ENCODE measurements around the gene C6orf62. TPM values are rescaled to one million over a fixed set of nuclear protein-coding genes. Genes with fewer than 3 reads are reported as not detected.
A peak's percentile ranks its signal among the peaks of the same experiment; 100 is the strongest.
"Not testable (repeated sequence)": the region's sequence is repeated elsewhere in the genome, so short reads cannot be mapped to it uniquely, and the experiment has no call there.

C6orf62 gene
- total RNA-seq, 1 donor from 2014 or later: 120 TPM

- H3K36me3 ChIP-seq: peaks cover 30% of the 10 kb centered on the region
- ATAC-seq (peak; percentile 64), DNase-seq (peak; percentile 88)
- peak overlapping the region; percentile 100 for H3K27ac ChIP-seq
- intact Hi-C loops (cut with DNase I): no loop called here
- H3K9me3 ChIP-seq: no peaks in the 10 kb centered on the region
- H3K27me3 ChIP-seq: no peaks in the 10 kb centered on the region
- TF ChIP-seq, protein P1, sequence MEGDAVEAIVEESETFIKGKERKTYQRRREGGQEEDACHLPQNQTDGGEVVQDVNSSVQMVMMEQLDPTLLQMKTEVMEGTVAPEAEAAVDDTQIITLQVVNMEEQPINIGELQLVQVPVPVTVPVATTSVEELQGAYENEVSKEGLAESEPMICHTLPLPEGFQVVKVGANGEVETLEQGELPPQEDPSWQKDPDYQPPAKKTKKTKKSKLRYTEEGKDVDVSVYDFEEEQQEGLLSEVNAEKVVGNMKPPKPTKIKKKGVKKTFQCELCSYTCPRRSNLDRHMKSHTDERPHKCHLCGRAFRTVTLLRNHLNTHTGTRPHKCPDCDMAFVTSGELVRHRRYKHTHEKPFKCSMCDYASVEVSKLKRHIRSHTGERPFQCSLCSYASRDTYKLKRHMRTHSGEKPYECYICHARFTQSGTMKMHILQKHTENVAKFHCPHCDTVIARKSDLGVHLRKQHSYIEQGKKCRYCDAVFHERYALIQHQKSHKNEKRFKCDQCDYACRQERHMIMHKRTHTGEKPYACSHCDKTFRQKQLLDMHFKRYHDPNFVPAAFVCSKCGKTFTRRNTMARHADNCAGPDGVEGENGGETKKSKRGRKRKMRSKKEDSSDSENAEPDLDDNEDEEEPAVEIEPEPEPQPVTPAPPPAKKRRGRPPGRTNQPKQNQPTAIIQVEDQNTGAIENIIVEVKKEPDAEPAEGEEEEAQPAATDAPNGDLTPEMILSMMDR (IDR thresholded peaks at IDR 0.05): no peak
- peaks cover 30% of the 10 kb centered on the region for H3K4me1 ChIP-seq
- peak overlapping the region; percentile 92 for H3K4me3 ChIP-seq
Observed at GRCh38 chr6:24720131-24720603, 1.2 kb upstream of the C6orf62 start.

GRCh38 chr6:24718449-24719124, 367 bp downstream of the C6orf62 start:
- H3K27ac ChIP-seq: peak overlapping the region; percentile 100
- no peak for ATAC-seq
- TF ChIP-seq, protein P1 (IDR thresholded peaks at IDR 0.05): no peak
- H3K9me3 ChIP-seq: no peaks in the 10 kb centered on the region
- H3K27me3 ChIP-seq: no peaks in the 10 kb centered on the region
- H3K4me3 ChIP-seq: peak overlapping the region; percentile 92
- intact Hi-C loops (cut with DNase I): no loop called here
- DNase-seq: no peak
- peaks cover 46% of the 10 kb centered on the region for H3K36me3 ChIP-seq
- peaks cover 46% of the 10 kb centered on the region for H3K4me1 ChIP-seq

GRCh38 chr6:24716602-24717148, 2.3 kb downstream of the C6orf62 start:
- Histone ChIP-seq H3K4me3 (peak overlapping the region; percentile 92), H3K36me3 (peaks cover 65% of the 10 kb centered on the region), H3K4me1 (peaks cover 58% of the 10 kb centered on the region)
- intact Hi-C loops (cut with DNase I); H3K27me3 ChIP-seq; ATAC-seq; H3K9me3 ChIP-seq; DNase-seq; H3K27ac ChIP-seq: not testable (repeated sequence)

DNA sequence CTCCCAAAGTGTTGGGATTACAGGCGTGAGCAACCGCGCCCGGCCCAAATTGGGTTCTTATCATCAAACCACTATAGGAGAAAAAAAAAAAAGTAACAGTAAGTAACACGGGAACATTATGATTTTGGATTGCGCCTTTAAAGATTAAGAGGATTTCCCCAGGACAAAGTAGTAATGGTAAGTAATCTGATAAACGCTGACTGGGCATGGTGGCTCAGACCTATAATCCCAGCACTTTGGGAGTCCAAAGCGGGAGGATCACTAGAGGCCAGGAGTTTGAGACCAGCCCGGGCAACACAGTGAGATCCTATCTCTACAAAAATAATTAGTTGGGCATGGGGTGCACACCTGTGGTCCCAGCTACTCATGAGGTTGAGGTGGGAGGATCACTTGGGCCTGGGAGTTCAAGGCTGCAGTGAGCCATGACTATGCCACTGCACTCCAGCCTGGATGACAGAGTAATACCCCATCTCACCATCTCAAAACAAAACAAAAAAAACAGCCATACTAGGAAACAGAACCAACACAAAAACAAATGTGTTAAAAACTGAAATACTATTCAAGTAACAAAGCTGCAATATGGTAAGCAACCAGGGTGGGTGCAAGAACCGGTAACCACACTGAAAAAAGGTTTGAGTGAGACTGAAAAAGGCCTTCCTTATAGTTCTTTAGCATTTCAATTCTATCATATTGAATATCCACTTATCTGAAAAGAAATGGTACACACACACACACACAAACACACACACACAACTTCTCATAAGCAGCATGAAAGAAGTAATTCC, 8.2 kb downstream of the C6orf62 start:
- intact Hi-C loops (cut with DNase I): no loop called here
- Histone ChIP-seq H3K27me3 (no peaks in the 10 kb centered on the region), H3K4me1 (peaks cover 42% of the 10 kb centered on the region), H3K27ac (no peak overlapping the region), H3K9me3 (no peaks in the 10 kb centered on the region), H3K36me3 (peaks cover 100% of the 10 kb centered on the region), H3K4me3 (no peak overlapping the region)
- ATAC-seq: no peak
- TF ChIP-seq, protein P1 (IDR thresholded peaks at IDR 0.05): no peak
- DNase-seq: no peak

DNA sequence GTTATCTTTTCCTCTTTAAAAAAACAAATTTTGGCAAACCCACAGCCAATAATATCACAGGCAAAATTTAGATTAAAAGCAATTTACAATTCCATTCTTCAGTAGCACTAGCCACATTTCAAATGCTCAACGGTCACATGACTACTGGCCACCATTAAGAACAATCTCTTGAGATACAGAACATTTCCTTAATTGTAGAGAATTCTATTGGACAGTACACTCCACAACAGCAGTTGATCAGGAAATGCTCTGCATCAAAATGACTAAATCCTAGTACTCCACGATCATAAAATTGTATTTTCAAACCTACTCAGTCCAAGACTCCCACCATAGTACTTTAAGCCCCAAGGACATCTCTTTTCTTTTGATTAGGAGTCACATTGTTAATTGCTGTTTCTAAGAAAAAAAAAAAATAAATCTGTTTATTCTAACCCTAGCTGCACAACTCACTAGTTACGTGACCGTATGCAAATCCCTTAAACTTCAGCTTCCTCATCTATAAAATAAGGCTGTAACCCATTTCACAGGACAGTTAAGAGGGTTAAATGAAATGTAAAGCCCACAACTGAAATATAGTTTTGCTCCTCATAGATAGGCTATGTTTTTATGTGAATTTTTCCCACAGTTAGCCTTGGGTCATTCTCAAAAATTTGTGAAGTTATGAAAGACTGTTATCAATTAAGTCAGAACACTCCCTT, 9.8 kb downstream of the C6orf62 start:
- H3K9me3 ChIP-seq: no peaks in the 10 kb centered on the region
- no peaks in the 10 kb centered on the region for H3K27me3 ChIP-seq
- TF ChIP-seq, protein P1 (IDR thresholded peaks at IDR 0.05): no peak
- peaks cover 34% of the 10 kb centered on the region for H3K4me1 ChIP-seq
- ATAC-seq: no peak
- peaks cover 100% of the 10 kb centered on the region for H3K36me3 ChIP-seq
- no peak overlapping the region for H3K27ac ChIP-seq
- intact Hi-C loops (cut with DNase I): no loop called here
- DNase-seq: no peak
- no peak overlapping the region for H3K4me3 ChIP-seq
